ENCODE results near the gene CBLC.

Gene CBLC

DNA sequence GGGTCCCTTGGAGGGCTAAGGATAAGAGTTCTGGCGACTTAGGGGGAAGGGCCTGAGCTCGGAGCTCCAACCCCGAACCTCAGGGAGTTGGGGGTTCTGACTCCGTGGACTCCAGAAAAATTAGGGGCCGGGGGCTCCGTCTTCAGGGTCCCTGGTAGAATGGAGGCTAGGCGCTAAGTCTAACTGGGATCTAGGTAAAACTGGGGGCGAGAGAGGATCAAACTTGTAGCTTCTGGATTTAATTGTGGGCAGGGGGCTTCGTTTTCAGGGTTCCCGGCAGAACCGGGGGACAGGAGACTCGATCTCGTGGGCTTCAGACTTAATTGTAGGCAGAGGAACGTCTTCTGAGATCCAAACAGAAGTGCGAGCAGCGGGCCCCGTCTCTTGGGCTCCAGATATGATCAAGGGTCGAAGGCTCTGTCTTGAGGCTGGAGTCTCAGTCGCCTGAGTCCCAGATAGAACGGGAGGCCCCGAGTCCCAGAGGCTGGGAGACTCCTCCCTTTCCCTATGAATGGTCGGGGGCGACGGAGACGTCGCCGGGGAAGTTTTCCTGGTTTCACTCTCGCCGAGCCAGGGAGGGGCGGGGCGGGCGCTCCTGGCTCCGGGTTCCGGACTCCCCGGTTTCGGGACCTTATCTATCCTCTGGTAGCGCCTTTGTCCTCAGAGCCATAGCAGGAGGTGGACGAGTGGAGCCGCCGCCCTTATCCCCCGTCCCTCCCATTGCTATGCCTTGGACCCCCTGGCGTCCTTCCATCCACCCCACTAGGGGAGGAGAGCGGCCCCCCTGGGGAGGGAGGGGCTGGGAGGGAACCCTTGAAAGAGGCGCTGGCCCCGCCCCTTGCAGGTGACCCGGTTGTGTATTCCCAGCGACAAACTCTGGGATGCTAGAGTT lies 69.7 kb downstream of the CBLC start:
- H2AFZ ChIP-seq: peak overlapping the region; percentile 14
- H3K36me3 ChIP-seq (ENCODE audit: control insufficient read depth, insufficient read depth, low read length): no peaks in the 10 kb centered on the region
- no peak for TF ChIP-seq CTCF (IDR thresholded peaks at IDR 0.05)
- peaks cover 21% of the 10 kb centered on the region for H3K4me1 ChIP-seq
- H3K27ac ChIP-seq: peak overlapping the region; percentile 97
- peak overlapping the region; percentile 94 for H3K9ac ChIP-seq
- no peaks in the 10 kb centered on the region for H3K9me3 ChIP-seq (ENCODE audit: control insufficient read depth, low read length)
- peak overlapping the region; percentile 99 for H3K4me2 ChIP-seq (ENCODE audit: low read length)
- peak overlapping the region; percentile 99 for H3K4me3 ChIP-seq (ENCODE audit: low read depth, low read length)
- H3K27me3 ChIP-seq (ENCODE audit: control insufficient read depth, insufficient read depth, low read length): no peaks in the 10 kb centered on the region
- peaks cover 39% of the 10 kb centered on the region for H3K79me2 ChIP-seq

DNA sequence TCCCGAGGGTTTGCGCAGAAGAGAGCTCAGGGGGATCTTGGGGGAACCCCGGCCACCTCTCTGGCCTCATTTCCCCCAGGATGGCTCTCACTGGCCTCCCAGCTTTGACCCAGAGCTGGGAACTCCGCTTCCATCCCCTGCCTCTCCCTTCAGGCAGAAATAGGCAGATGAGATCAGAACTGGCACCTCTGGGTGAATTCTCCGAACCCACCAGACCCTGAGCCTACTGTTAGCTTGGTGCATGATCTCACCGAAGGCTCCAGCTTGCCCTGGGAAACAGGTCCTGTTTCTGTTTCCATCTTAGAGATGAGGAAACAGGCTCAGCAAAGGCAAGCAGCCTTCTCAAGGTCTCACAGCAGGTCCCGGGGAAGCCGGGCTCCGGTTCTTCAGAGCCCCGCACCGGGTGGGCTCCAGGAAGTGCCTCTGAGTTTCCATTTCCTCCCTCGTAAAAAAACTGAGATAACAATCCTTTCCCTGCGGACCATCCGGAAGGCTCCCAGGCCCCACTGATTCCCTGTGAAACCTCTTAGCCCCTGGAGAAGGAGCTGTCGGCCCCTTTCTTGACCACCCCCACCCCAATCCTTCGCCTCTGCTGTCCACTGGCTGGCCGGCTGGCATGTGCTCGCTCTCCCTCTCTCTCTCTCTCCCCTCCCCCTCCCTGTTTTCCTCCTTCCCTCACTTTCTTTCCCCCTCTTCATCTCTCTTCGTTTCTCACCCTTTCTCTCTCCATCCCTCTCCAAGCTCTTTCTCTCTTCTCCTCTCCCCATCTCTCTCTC lies 70.5 kb downstream of the CBLC start:
- peak overlapping the region; percentile 97 for H3K27ac ChIP-seq
- H3K4me1 ChIP-seq: peaks cover 21% of the 10 kb centered on the region
- peaks cover 41% of the 10 kb centered on the region for H3K79me2 ChIP-seq
- no peaks in the 10 kb centered on the region for H3K9me3 ChIP-seq (ENCODE audit: control insufficient read depth, low read length)
- H3K36me3 ChIP-seq (ENCODE audit: control insufficient read depth, insufficient read depth, low read length): no peaks in the 10 kb centered on the region
- no peaks in the 10 kb centered on the region for H3K27me3 ChIP-seq (ENCODE audit: control insufficient read depth, insufficient read depth, low read length)
- H3K4me2 ChIP-seq (ENCODE audit: low read length): peak overlapping the region; percentile 99
- no peak for TF ChIP-seq CTCF (IDR thresholded peaks at IDR 0.05)
- no peak overlapping the region for H3K9ac ChIP-seq
- peak overlapping the region; percentile 14 for H2AFZ ChIP-seq
- peak overlapping the region; percentile 99 for H3K4me3 ChIP-seq (ENCODE audit: low read depth, low read length)

DNA sequence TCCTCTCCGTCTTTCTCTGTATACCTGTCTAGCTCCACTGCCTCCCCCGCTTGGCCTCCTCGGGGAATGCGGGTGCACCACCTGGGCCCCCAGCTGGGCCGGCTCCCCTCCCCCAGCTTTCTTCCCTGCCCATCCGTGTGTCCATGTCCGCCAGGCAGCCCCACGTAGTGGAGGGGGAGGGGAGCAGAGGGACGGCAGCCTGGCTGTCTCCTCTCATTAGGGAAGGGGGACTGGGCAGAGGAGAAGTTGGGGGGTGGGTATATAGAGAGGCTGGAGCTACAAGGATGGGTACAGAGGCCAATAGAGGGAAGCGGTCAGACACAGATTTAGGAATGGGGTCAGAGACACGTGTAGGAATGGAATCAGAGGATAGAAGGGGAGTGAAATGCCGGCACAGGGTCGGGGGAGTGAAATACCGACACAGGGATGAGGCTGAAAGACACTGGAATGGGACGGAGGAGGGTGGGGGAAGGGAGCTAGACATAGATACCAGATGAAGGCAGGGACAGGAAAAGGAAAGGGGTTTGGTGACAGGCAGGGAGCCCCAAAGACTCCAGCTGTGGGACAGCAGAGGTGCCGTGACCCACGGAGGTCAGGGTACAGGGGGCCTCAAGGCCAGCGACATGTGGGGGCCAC lies 71.2 kb downstream of the CBLC start:
- no peak overlapping the region for H3K9ac ChIP-seq
- peaks cover 47% of the 10 kb centered on the region for H3K79me2 ChIP-seq
- H3K9me3 ChIP-seq (ENCODE audit: control insufficient read depth, low read length): no peaks in the 10 kb centered on the region
- H2AFZ ChIP-seq: no peak overlapping the region
- H3K4me3 ChIP-seq (ENCODE audit: low read depth, low read length): peak overlapping the region; percentile 99
- peak overlapping the region; percentile 97 for H3K27ac ChIP-seq
- peaks cover 21% of the 10 kb centered on the region for H3K4me1 ChIP-seq
- no peaks in the 10 kb centered on the region for H3K27me3 ChIP-seq (ENCODE audit: control insufficient read depth, insufficient read depth, low read length)
- peak overlapping the region; percentile 99 for H3K4me2 ChIP-seq (ENCODE audit: low read length)
- no peaks in the 10 kb centered on the region for H3K36me3 ChIP-seq (ENCODE audit: control insufficient read depth, insufficient read depth, low read length)
- TF ChIP-seq CTCF (IDR thresholded peaks at IDR 0.05): no peak

Measured in parathyroid adenoma (tissue), 2 donors.